Endothelial cell of umbilical vein (primary cell): ENCODE measurements around the gene ATP6V1B1.

Source experiments
- EZH2 ChIP-seq: IDR thresholded peaks from 2 replicates; pipeline ENCODE4 v1.6.1; 2012; ENCODE audit warnings: borderline replicate concordance, low read depth, mild to moderate bottlenecking, moderate library complexity, low read length, inconsistent platforms; ENCODE audit not compliant: severe bottlenecking
- GATA2 ChIP-seq: IDR thresholded peaks from 2 replicates; pipeline ENCODE4 v1.7.0; 2011; ENCODE audit warnings: low read depth, mild to moderate bottlenecking, moderate library complexity, mixed read lengths, low read length; ENCODE audit not compliant: insufficient read length, insufficient read depth
- MYC ChIP-seq: IDR thresholded peaks from one replicate; pipeline ENCODE4 v1.6.1; 2011; ENCODE audit warnings: mild to moderate bottlenecking, low read depth, low read length
- POLR2A ChIP-seq: IDR thresholded peaks from 2 replicates; pipeline ENCODE4 v1.6.1; 2012; ENCODE audit warnings: low read depth, mild to moderate bottlenecking, control low read depth, low read length
- POLR2AphosphoS5 ChIP-seq: IDR thresholded peaks from 2 replicates; pipeline ENCODE4 v1.6.1; 2012; ENCODE audit warnings: low read depth, mild to moderate bottlenecking, control low read depth, low read length, moderate library complexity; ENCODE audit not compliant: insufficient read depth
- TF ChIP-seq, protein P1 (sequence below), 2 donors: IDR thresholded peaks; 1 replicate in 1 of 2; 2 replicates in 1 of 2; pipeline ENCODE4 v1.5.1; 2011; ENCODE audit warnings: low read length in 2 of 2, mild to moderate bottlenecking in 2 of 2, moderate library complexity in 2 of 2, control low read depth in 1 of 2, inconsistent platforms in 1 of 2, low read depth in 1 of 2; ENCODE audit not compliant: insufficient read depth in 1 of 2; ENCODE audit errors: extremely low read depth in 1 of 2

DNA sequence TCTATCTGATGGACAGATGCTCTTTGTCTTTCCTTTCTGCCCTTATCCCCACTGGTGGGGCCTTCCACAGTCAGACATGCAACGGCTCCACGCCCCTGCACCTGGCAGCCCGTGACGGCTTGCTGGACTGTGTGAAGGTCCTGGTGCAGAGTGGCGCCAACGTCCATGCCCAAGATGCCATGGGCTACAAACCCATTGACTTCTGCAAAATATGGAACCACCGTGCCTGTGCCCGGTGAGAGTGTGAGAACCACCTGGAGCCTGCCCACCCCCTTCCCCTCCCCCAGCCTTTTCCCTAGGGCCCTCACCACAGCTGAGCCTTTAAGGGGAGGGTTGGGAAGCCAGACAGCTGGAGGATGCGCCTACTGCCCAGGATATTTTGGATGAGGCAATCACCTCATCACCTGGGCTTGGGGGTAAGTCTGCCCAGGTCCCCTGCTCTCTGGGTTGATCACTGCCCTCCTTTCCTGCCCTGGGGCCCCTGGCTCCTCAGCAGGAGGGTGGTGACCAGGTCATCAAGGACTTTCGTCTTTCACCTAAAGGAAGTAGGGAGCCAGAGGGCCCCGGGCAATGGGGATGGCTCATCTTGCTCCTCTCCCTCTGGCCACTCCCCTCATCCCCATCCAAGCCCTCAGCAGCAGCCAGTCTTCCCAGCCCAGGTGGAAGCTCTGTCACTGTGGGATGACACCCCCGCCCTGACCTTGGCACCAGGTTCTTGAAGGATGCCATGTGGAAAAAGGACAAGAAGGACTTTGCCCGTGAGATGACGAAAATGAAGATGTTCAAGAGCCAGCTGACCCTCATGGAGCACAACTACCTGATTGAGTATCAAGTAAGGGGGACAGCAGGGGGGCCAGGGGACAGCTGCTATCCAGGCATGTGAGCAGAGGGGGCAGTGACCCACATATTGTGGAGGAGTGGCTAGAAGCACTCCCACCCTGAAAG lies 46.4 kb downstream of the ATP6V1B1 start:
- TF ChIP-seq POLR2AphosphoS5 (no peak), EZH2 (no peak), POLR2A (no peak), MYC (no peak), GATA2 (no peak)
- TF ChIP-seq, protein P1, sequence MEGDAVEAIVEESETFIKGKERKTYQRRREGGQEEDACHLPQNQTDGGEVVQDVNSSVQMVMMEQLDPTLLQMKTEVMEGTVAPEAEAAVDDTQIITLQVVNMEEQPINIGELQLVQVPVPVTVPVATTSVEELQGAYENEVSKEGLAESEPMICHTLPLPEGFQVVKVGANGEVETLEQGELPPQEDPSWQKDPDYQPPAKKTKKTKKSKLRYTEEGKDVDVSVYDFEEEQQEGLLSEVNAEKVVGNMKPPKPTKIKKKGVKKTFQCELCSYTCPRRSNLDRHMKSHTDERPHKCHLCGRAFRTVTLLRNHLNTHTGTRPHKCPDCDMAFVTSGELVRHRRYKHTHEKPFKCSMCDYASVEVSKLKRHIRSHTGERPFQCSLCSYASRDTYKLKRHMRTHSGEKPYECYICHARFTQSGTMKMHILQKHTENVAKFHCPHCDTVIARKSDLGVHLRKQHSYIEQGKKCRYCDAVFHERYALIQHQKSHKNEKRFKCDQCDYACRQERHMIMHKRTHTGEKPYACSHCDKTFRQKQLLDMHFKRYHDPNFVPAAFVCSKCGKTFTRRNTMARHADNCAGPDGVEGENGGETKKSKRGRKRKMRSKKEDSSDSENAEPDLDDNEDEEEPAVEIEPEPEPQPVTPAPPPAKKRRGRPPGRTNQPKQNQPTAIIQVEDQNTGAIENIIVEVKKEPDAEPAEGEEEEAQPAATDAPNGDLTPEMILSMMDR (IDR thresholded peaks at IDR 0.05; ENCODE audit: extremely low read depth in 1 of 2, insufficient read depth in 1 of 2, low read depth in 1 of 2, low read length in 2 of 2), result no peak
